Activated CD4-positive, alpha-beta memory T cell treated with anti-CD3 and anti-CD28 coated beads for 36 hours (primary cell): Measurements from ENCODE around the gene CHRNA5. TPM values are rescaled to one million over a fixed set of nuclear protein-coding genes. Genes with fewer than 3 reads are reported as not detected.
"Not testable (repeated sequence)": the region's sequence is repeated elsewhere in the genome, so short reads cannot be mapped to it uniquely, and the experiment has no call there.

ENCODE experiments used
- CTCF ChIA-PET: fragments of 350-600 bp; sonication (Branson Sonifier 250); formaldehyde crosslinking; loops from one replicate; lab custom pipeline; 2021; ENCODE audit warnings: antibody characterized with exemption, inconsistent platforms; lab: Charles Lee
- POLR2A ChIA-PET: fragments of 350-600 bp; sonication (Branson Sonifier 250); formaldehyde crosslinking; loops from one replicate; lab custom pipeline; 2021; ENCODE audit warnings: antibody characterized with exemption; lab: Charles Lee
- DNase-seq: peaks from one replicate; pipeline ENCODE4 v3.0.0-alpha.2; 2020
- H3K27ac Mint-ChIP-seq: one replicate; pipeline ENCODE4 v1.8.0; 2021; ENCODE audit warnings: mixed read lengths
- H3K27me3 Mint-ChIP-seq: one replicate; pipeline ENCODE4 v1.8.0; 2021; ENCODE audit warnings: mixed read lengths
- H3K36me3 Mint-ChIP-seq: one replicate; pipeline ENCODE4 v1.8.0; 2021; ENCODE audit warnings: mixed read lengths
- H3K4me1 Mint-ChIP-seq: one replicate; pipeline ENCODE4 v1.8.0; 2021; ENCODE audit warnings: low read depth, mixed read lengths
- H3K4me3 Mint-ChIP-seq: one replicate; pipeline ENCODE4 v1.8.0; 2021; ENCODE audit warnings: mild to moderate bottlenecking, mixed read lengths
- H3K9me3 Mint-ChIP-seq: one replicate; pipeline ENCODE4 v1.8.0; 2021; ENCODE audit warnings: mixed read lengths
- intact Hi-C: fragments of 100-400 bp; cut with micrococcal nuclease; formaldehyde crosslinking; loops from one replicate; pipeline ENCODE4 v1.15.1; 2023
- total RNA-seq, 2 experiments: library from RNA; stranded (reverse); gene quantifications; one replicate each; pipeline ENCODE4 v1.2.3, GENCODE V29; 2021

Gene CHRNA5
- total RNA-seq, 2 experiments from 2014 or later, result 4.0 to 4.5 TPM

- no peak overlapping the region for H3K4me3 Mint-ChIP-seq
- DNase-seq, result no peak
- ChIA-PET CTCF (no interaction called here), POLR2A (no interaction called here)
- H3K27me3 Mint-ChIP-seq, result peaks cover 26% of the 10 kb centered on the region
- H3K9me3 Mint-ChIP-seq, result no peaks in the 10 kb centered on the region
- H3K36me3 Mint-ChIP-seq, result no peaks in the 10 kb centered on the region
- no peak overlapping the region for H3K27ac Mint-ChIP-seq
- no peaks in the 10 kb centered on the region for H3K4me1 Mint-ChIP-seq
- intact Hi-C loops, result no loop called here
These were observed 40.4 kb downstream of the CHRNA5 start for GRCh38 chr15:78605680-78606079.

DNA sequence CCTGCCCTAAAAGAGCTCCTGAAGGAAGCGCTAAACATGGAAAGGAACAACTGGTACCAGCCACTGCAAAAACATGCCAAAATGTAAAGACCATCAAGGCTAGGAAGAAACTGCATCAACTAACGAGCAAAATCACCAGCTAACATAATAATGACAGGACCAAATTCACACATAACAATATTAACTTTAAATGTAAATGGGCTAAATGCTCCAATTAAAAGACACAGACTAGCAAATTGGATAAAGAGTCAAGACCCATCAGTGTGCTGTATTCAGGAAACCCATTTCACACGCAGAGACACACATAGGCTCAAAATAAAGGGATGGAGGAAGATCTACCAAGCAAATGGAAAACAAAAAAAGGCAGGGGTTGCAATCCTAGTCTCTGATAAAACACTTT, 44.2 kb downstream of the CHRNA5 start:
- CTCF ChIA-PET, H3K9me3 Mint-ChIP-seq, H3K4me1 Mint-ChIP-seq, intact Hi-C loops, POLR2A ChIA-PET, H3K4me3 Mint-ChIP-seq, DNase-seq, H3K27ac Mint-ChIP-seq, H3K36me3 Mint-ChIP-seq, H3K27me3 Mint-ChIP-seq: not testable (repeated sequence)

DNA sequence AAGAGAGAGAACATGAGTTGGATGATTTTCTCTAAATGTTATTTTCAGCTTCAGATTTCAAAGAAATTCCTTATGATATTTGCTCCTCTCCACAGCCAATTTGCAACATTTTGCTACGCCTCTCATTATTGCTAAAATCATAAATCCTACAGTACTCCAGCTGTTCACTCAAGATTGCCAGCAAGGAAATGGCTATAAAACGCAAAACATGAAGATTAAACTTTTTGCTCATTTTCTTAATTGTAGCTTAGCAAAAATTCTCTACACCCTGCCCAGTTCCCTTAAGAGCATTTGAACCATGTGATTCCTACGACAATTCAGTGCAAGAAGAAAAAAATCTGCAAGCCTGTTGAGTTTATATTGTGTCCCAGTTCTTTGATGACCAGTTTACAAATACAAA, 48.7 kb downstream of the CHRNA5 start:
- DNase-seq, result no peak
- intact Hi-C loops, result no loop called here
- Mint-ChIP-seq H3K9me3 (no peaks in the 10 kb centered on the region), H3K4me1 (no peaks in the 10 kb centered on the region), H3K27me3 (peaks cover 7% of the 10 kb centered on the region), H3K36me3 (no peaks in the 10 kb centered on the region), H3K27ac (no peak overlapping the region), H3K4me3 (no peak overlapping the region)
- CTCF ChIA-PET, result interaction anchor here (1.0 kb wide), 1 partner anchor 96 kb away, joined by 3 read pairs; no protein-coding TSS in a partner anchor
- POLR2A ChIA-PET, result no interaction called here

- Mint-ChIP-seq H3K27ac (no peak overlapping the region), H3K4me3 (no peak overlapping the region), H3K9me3 (no peaks in the 10 kb centered on the region), H3K36me3 (no peaks in the 10 kb centered on the region), H3K4me1 (no peaks in the 10 kb centered on the region), H3K27me3 (peaks cover 19% of the 10 kb centered on the region)
- ChIA-PET CTCF (no interaction called here), POLR2A (no interaction called here)
- intact Hi-C loops, result no loop called here
- no peak for DNase-seq
These were observed 49.9 kb downstream of the CHRNA5 start for GRCh38 chr15:78615151-78615589.

- Mint-ChIP-seq H3K4me1 (peaks cover 4% of the 10 kb centered on the region), H3K27me3 (peaks cover 24% of the 10 kb centered on the region), H3K4me3 (no peak overlapping the region), H3K27ac (no peak overlapping the region), H3K36me3 (no peaks in the 10 kb centered on the region), H3K9me3 (no peaks in the 10 kb centered on the region)
- intact Hi-C loops, result no loop called here
- ChIA-PET CTCF (interaction anchor here (1.5 kb wide), 1 partner anchor 135 kb away, joined by 5 read pairs; no protein-coding TSS in a partner anchor), POLR2A (no interaction called here)
- no peak for DNase-seq
These were observed 51.2 kb downstream of the CHRNA5 start for GRCh38 chr15:78616506-78616905.

DNA sequence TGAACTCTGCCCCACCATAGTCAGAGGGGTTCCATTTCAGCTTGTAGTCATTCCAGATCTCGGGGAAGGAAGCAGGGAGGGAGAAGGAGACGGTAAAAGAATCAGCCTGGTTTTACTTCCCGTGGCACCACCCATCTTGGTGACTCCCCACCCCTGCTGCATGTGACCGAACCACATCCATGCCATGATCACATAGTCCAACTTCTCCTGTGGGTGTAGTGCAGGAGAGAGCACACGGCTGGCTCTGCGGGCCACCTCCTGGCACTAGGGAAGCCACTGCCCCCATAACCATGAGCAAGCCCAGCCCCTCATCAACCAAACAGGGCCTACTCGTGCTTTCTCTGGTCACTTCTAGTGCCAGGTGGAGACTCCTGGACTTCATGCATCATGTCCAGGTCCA, 51.8 kb downstream of the CHRNA5 start:
- intact Hi-C loops, result no loop called here
- Mint-ChIP-seq H3K4me1 (peaks cover 9% of the 10 kb centered on the region), H3K9me3 (no peaks in the 10 kb centered on the region), H3K36me3 (no peaks in the 10 kb centered on the region), H3K4me3 (no peak overlapping the region), H3K27ac (no peak overlapping the region), H3K27me3 (peaks cover 30% of the 10 kb centered on the region)
- no peak for DNase-seq
- ChIA-PET CTCF (interaction anchor here (1.5 kb wide), 1 partner anchor 134 kb away, joined by 5 read pairs; no protein-coding TSS in a partner anchor), POLR2A (no interaction called here)

- peaks cover 34% of the 10 kb centered on the region for H3K27me3 Mint-ChIP-seq
- no peak overlapping the region for H3K4me3 Mint-ChIP-seq
- no peak for DNase-seq
- CTCF ChIA-PET, result interaction anchor here (1.0 to 1.5 kb wide), 3 partner anchors 82 to 134 kb away, joined by 4 to 7 read pairs (median 5); no protein-coding TSS in a partner anchor
- intact Hi-C loops, result no loop called here
- H3K9me3 Mint-ChIP-seq, result no peaks in the 10 kb centered on the region
- no peak overlapping the region for H3K27ac Mint-ChIP-seq
- POLR2A ChIA-PET, result interaction anchor here (0.7 kb wide), 1 partner anchor 50 kb away, joined by 3 read pairs; no protein-coding TSS in a partner anchor
- H3K36me3 Mint-ChIP-seq, result no peaks in the 10 kb centered on the region
- H3K4me1 Mint-ChIP-seq, result peaks cover 9% of the 10 kb centered on the region
These were observed 52.2 kb downstream of the CHRNA5 start for GRCh38 chr15:78617516-78617915.

- DNase-seq, result no peak
- Mint-ChIP-seq H3K36me3 (no peaks in the 10 kb centered on the region), H3K4me3 (no peak overlapping the region), H3K27me3 (peaks cover 38% of the 10 kb centered on the region), H3K27ac (no peak overlapping the region), H3K9me3 (no peaks in the 10 kb centered on the region), H3K4me1 (peaks cover 9% of the 10 kb centered on the region)
- intact Hi-C loops, result loop anchor here (1.0 kb wide), 2 partner anchors 91 to 133 kb away; no protein-coding TSS in a partner anchor
- ChIA-PET POLR2A (interaction anchor here (0.7 kb wide), 1 partner anchor 51 kb away, joined by 3 read pairs; no protein-coding TSS in a partner anchor), CTCF (interaction anchor here (1.0 to 1.5 kb wide), 4 partner anchors 46 to 133 kb away, joined by 4 to 7 read pairs (median 5); no protein-coding TSS in a partner anchor)
These were observed 52.7 kb downstream of the CHRNA5 start for GRCh38 chr15:78618064-78618463.

- H3K27me3 Mint-ChIP-seq, result peaks cover 41% of the 10 kb centered on the region
- H3K4me3 Mint-ChIP-seq, result no peak overlapping the region
- no peaks in the 10 kb centered on the region for H3K36me3 Mint-ChIP-seq
- H3K27ac Mint-ChIP-seq, result no peak overlapping the region
- CTCF ChIA-PET, result interaction anchor here (1.0 to 1.8 kb wide), 7 partner anchors 20 to 133 kb away, joined by 4 to 28 read pairs (median 7); no protein-coding TSS in a partner anchor
- peak; percentile 85 for DNase-seq
- intact Hi-C loops, result loop anchor here (1.0 kb wide), 2 partner anchors 91 to 133 kb away; no protein-coding TSS in a partner anchor
- H3K9me3 Mint-ChIP-seq, result no peaks in the 10 kb centered on the region
- peaks cover 9% of the 10 kb centered on the region for H3K4me1 Mint-ChIP-seq
- POLR2A ChIA-PET, result no interaction called here
These were observed 53.2 kb downstream of the CHRNA5 start for GRCh38 chr15:78618490-78618934.

GRCh38 chr15:78619022-78619950, 54.0 kb downstream of the CHRNA5 start:
- no peaks in the 10 kb centered on the region for H3K36me3 Mint-ChIP-seq
- no peak overlapping the region for H3K27ac Mint-ChIP-seq
- no peaks in the 10 kb centered on the region for H3K9me3 Mint-ChIP-seq
- ChIA-PET CTCF (interaction anchor here (0.7 to 1.8 kb wide), 8 partner anchors 12 to 132 kb away, joined by 3 to 28 read pairs (median 5); no protein-coding TSS in a partner anchor), POLR2A (no interaction called here)
- peaks cover 44% of the 10 kb centered on the region for H3K27me3 Mint-ChIP-seq
- H3K4me1 Mint-ChIP-seq, result peaks cover 9% of the 10 kb centered on the region
- intact Hi-C loops, result no loop called here
- no peak overlapping the region for H3K4me3 Mint-ChIP-seq
- no peak for DNase-seq

DNA sequence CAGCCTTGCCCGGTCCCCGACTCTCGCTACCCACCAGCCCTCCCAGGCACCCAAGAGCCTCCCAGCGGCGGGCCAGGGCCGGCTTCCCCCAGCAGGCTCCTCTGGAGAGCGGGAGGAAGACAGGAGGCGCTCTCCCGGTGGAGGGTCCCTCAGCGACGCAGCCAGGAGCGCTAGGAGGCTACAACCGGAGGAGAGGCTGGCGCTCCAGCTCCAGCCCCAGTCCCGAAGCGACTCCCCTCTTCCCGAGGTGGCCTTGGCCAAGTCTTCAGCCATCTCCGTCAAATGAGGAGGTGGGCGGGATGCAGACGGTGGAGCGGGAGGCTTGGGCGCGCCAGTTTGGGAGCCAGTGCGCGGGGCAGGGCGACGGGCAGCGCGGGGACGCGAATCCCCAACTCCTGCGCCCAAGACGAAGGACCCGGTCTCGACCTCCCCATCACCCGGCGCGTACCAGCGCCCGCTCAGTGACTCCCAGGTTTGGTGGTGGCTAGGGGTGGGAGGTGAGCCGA, 54.8 kb downstream of the CHRNA5 start:
- CTCF ChIA-PET, result interaction anchor here (0.7 to 1.8 kb wide), 6 partner anchors 11 to 131 kb away, joined by 3 to 28 read pairs (median 6); no protein-coding TSS in a partner anchor
- H3K4me3 Mint-ChIP-seq, result no peak overlapping the region
- H3K9me3 Mint-ChIP-seq, result no peaks in the 10 kb centered on the region
- H3K27ac Mint-ChIP-seq, result no peak overlapping the region
- no peaks in the 10 kb centered on the region for H3K36me3 Mint-ChIP-seq
- H3K27me3 Mint-ChIP-seq, result peaks cover 44% of the 10 kb centered on the region
- DNase-seq, result no peak
- H3K4me1 Mint-ChIP-seq, result peaks cover 9% of the 10 kb centered on the region
- POLR2A ChIA-PET, result no interaction called here
- intact Hi-C loops, result no loop called here
